HepG2 (cell line): ENCODE results near the gene SCARB2. TPM values are rescaled to one million over a fixed set of nuclear protein-coding genes. Genes with fewer than 3 reads are reported as not detected.
A peak's percentile ranks its signal among the peaks of the same experiment; 100 is the strongest.

Experiments used
- ATAC-seq: fragments of 200-7000 bp; cut with Tn5 transposase; 3 replicates; pipeline ENCODE4 v1.9.1; 2020; ENCODE audit warnings: mild to moderate bottlenecking, moderate library complexity
- BruUV-seq: library from RNA; stranded (reverse); fragments of 400-500 nt; replicated peaks from 2 replicates; lab custom pipeline; 2021; lab: Mats Ljungman, UMichigan
- CTCF ChIA-PET: fragments of 300-600 bp; formaldehyde crosslinking; extraction: SDS; loops from one replicate; lab custom pipeline; 2021; ENCODE audit warnings: low total read pairs, inconsistent platforms, low intra/inter-chr PET ratio; lab: Yijun Ruan, JAX
- POLR2A ChIA-PET: fragments of 350-600 bp; sonication (Branson Sonifier 250); formaldehyde crosslinking; loops from one replicate; lab custom pipeline; 2020; ENCODE audit warnings: antibody characterized with exemption, inconsistent platforms; lab: Yijun Ruan, JAX
- DNase-seq: peaks from one replicate; pipeline ENCODE4 v3.0.0-alpha.2; 2015; ENCODE audit warnings: low spot score
- FAIRE-seq: peaks from 3 replicates; lab custom pipeline; 2011; peaks lifted over from hg19 to GRCh38; lab: Jason Lieb, UNC
- H2AFZ ChIP-seq: one replicate; pipeline ENCODE4 v1.6.1; 2011; ENCODE audit warnings: low read length, inconsistent platforms
- H3K27ac ChIP-seq: fragments of 300-600 bp; 3 replicates; pipeline ENCODE4 v1.8.0; 2011; ENCODE audit warnings: mixed run types, mild to moderate bottlenecking, mixed read lengths, low read length, inconsistent platforms; ENCODE audit not compliant: insufficient read depth; ENCODE audit errors: extremely low read length
- H3K27me3 ChIP-seq, 2 experiments: fragments of 200-600 bp in 1 of 2; 2 replicates in 1 of 2; 3 replicates in 1 of 2; pipeline versions ENCODE4 v1.6.0 to v1.8.0; 2011; ENCODE audit warnings: low read length in 2 of 2, mild to moderate bottlenecking in 2 of 2, moderate library complexity in 2 of 2, inconsistent platforms in 1 of 2; ENCODE audit not compliant: insufficient read depth in 2 of 2, control insufficient read depth in 1 of 2
- H3K36me3 ChIP-seq, 2 experiments: fragments of 200-600 bp in 1 of 2; replicated peaks in 1 of 2; 2 replicates in 1 of 2; 3 replicates in 1 of 2; pipeline versions ENCODE4 v1.5.1 to v1.8.0; 2011; ENCODE audit warnings: low read length in 2 of 2, inconsistent platforms in 1 of 2; ENCODE audit not compliant: insufficient read depth in 2 of 2, control insufficient read depth in 1 of 2
- H3K4me1 ChIP-seq: 2 replicates; pipeline ENCODE4 v1.5.1; 2012; ENCODE audit warnings: low read length, inconsistent platforms; ENCODE audit not compliant: insufficient read depth
- H3K4me2 ChIP-seq: 2 replicates; pipeline ENCODE4 v1.6.0; 2011; ENCODE audit warnings: low read depth, low read length, inconsistent platforms
- H3K4me3 ChIP-seq, 3 experiments: fragments of 200-600 bp in 1 of 3; sonication (generic), shearing (Covaris generic) in 1 of 3; replicated peaks in 1 of 3; 2 replicates each; pipeline ENCODE4 v1.5.1; 2011 to 2016; ENCODE audit warnings: low read length in 3 of 3, inconsistent platforms in 2 of 3, low read depth in 2 of 3, mild to moderate bottlenecking in 2 of 3, control low read depth in 1 of 3, mixed read lengths in 1 of 3; ENCODE audit not compliant: insufficient read depth in 1 of 3
- H3K79me2 ChIP-seq: one replicate; pipeline ENCODE4 v1.6.1; 2011; ENCODE audit warnings: low read length, inconsistent platforms; ENCODE audit not compliant: insufficient read depth
- H3K9ac ChIP-seq: 2 replicates; pipeline ENCODE4 v1.6.0; 2011; ENCODE audit warnings: mild to moderate bottlenecking, low read depth, low read length, inconsistent platforms; ENCODE audit not compliant: insufficient read depth
- H3K9me3 ChIP-seq: 2 replicates; pipeline ENCODE4 v1.5.1; 2012; ENCODE audit warnings: mild to moderate bottlenecking, low read length
- H4K20me1 ChIP-seq: 2 replicates; pipeline ENCODE4 v1.6.0; 2011; ENCODE audit warnings: inconsistent platforms, mild to moderate bottlenecking, low read length, moderate library complexity; ENCODE audit not compliant: insufficient read depth
- ARID5B ChIP-seq: IDR thresholded peaks from 2 replicates; pipeline ENCODE4 v1.4.0; 2020; ENCODE audit warnings: mild to moderate bottlenecking, missing genetic modification reagents
- ATF7-NPFF ChIP-seq: sonication (generic); formaldehyde crosslinking; IDR thresholded peaks from 2 replicates; pipeline ENCODE4 v1.8.1; 2023; ENCODE audit warnings: mild to moderate bottlenecking, low read depth, missing genetic modification reagents, moderate library complexity
- FOXA1 ChIP-seq, 2 experiments: fragments of 450-650 bp in 1 of 2; sonication (generic) in 1 of 2; formaldehyde crosslinking in 1 of 2; IDR thresholded peaks; 2 replicates each; pipeline versions ENCODE4 v1.4.0 to v1.6.1; 2016 to 2020; ENCODE audit warnings: missing genetic modification reagents in 1 of 2
- KAT7 ChIP-seq: IDR thresholded peaks from 2 replicates; pipeline ENCODE4 v1.6.1; 2018; ENCODE audit warnings: borderline replicate concordance, missing compliant biosample characterization
- MEIS1 ChIP-seq: sonication (generic); formaldehyde crosslinking; IDR thresholded peaks from 2 replicates; pipeline ENCODE4 v1.9.0; 2021; ENCODE audit warnings: mild to moderate bottlenecking, missing genetic modification reagents, moderate library complexity, borderline replicate concordance
- ZFAT ChIP-seq: sonication (generic); formaldehyde crosslinking; conservative IDR thresholded peaks from 2 replicates; pipeline ENCODE4 v1.8.1; 2023; ENCODE audit warnings: missing genetic modification reagents, inconsistent platforms
- ZFP37 ChIP-seq: sonication (generic); formaldehyde crosslinking; IDR thresholded peaks from 2 replicates; pipeline ENCODE4 v1.4.0; 2020; ENCODE audit warnings: missing genetic modification reagents, borderline replicate concordance
- ZFP62 ChIP-seq: sonication (generic); formaldehyde crosslinking; IDR thresholded peaks from 2 replicates; pipeline ENCODE4 v1.4.0; 2020; ENCODE audit warnings: missing genetic modification reagents
- ZKSCAN8 ChIP-seq: IDR thresholded peaks from 2 replicates; pipeline ENCODE4 v1.6.1; 2016; ENCODE audit warnings: borderline replicate concordance, missing genetic modification reagents, missing compliant biosample characterization
- ZNF230 ChIP-seq: sonication (generic); formaldehyde crosslinking; IDR thresholded peaks from 2 replicates; pipeline ENCODE4 v1.4.0; 2020; ENCODE audit warnings: mild to moderate bottlenecking, missing genetic modification reagents
- ZNF317 ChIP-seq: sonication (generic); formaldehyde crosslinking; IDR thresholded peaks from 2 replicates; pipeline ENCODE4 v1.5.0; 2020; ENCODE audit warnings: mild to moderate bottlenecking, missing genetic modification reagents
- ZNF333 ChIP-seq: sonication (generic); formaldehyde crosslinking; IDR thresholded peaks from 2 replicates; pipeline ENCODE4 v1.4.0; 2020; ENCODE audit warnings: mild to moderate bottlenecking, missing genetic modification reagents, borderline replicate concordance
- ZNF34 ChIP-seq: sonication (generic); formaldehyde crosslinking; IDR thresholded peaks from 2 replicates; pipeline ENCODE4 v1.4.0; 2020; ENCODE audit warnings: mild to moderate bottlenecking, missing genetic modification reagents, borderline replicate concordance
- ZNF614 ChIP-seq: IDR thresholded peaks from 2 replicates; pipeline ENCODE4 v1.6.1; 2018; ENCODE audit warnings: missing biosample characterization, missing genetic modification reagents, inconsistent platforms, borderline replicate concordance
- ZNF83 ChIP-seq: sonication (generic); formaldehyde crosslinking; IDR thresholded peaks from 2 replicates; pipeline ENCODE4 v1.4.0; 2020; ENCODE audit warnings: missing genetic modification reagents, mild to moderate bottlenecking, borderline replicate concordance
- WGBS: methylation state at CpG from one replicate; pipeline ENCODE4 v1.1.6; 2017; ENCODE audit warnings: low lambda C conversion rate; 5-methylcytosine and 5-hydroxymethylcytosine counted together
- in situ Hi-C: cut with HindIII; loops from 2 replicates; pipeline ENCODE4 v1.10.0; 2017; ENCODE audit warnings: low pct_unique_long_range_greater_than_20kb; ENCODE audit not compliant: extremely low pct_ligation_motif_present
- intact Hi-C: fragments of 100-400 bp; cut with micrococcal nuclease; formaldehyde crosslinking; loops from one replicate; pipeline ENCODE4 v1.10.0; 2022; ENCODE audit not compliant: unreplicated experiment
- polyA plus RNA-seq, 8 experiments: library from polyadenylated mRNA; depleted of rRNA in 3 of 8; stranded (reverse) in 7 of 8; unstranded in 1 of 8; fragments of >200 nt; fragmentation: Illumina TruSeq in 4 of 8; extraction: Trizol in 4 of 8; gene quantifications; 2 replicates each; pipeline versions ENCODE4 v1.2.1 to v1.2.3, GENCODE V29; 2011 to 2016; ENCODE audit warnings: low read depth in 4 of 8, missing spikeins in 1 of 8, mixed read lengths in 1 of 8; ENCODE audit not compliant: insufficient read depth in 1 of 8
- total RNA-seq, 5 experiments: library from RNA; depleted of rRNA; stranded (reverse); fragments of >200 nt; fragmentation: Illumina TruSeq; extraction: Trizol; gene quantifications; 2 replicates each; pipeline ENCODE4 v1.2.3, GENCODE V29; 2016; ENCODE audit warnings: low read depth in 1 of 5

SCARB2 gene
- total and polyA plus RNA-seq, 2 of the 13 experiments (the other 11 are each of a cell fraction or from before 2014, with no cell fraction given), result 40.6 to 43.4 TPM

GRCh38 chr4:76252271-76252653, 38.6 kb upstream of the SCARB2 start:
- H3K27me3 ChIP-seq, result no peaks in the 10 kb centered on the region; a peak in 1 of 5 replicates
- no peaks in the 10 kb centered on the region for H3K36me3 ChIP-seq
- ATAC-seq, result no peak
- DNase-seq, result no peak
- 0 out of 6 replicates have a peak overlapping the region, but pooled peaks of 1 of the 3 experiments have one; percentile 69 for H3K4me3 ChIP-seq
- H4K20me1 ChIP-seq, result no peaks in the 10 kb centered on the region
- ChIA-PET CTCF (interaction anchor here (3.0 kb wide), 1 partner anchor 125 kb away, joined by 28 read pairs; no protein-coding TSS in a partner anchor), POLR2A (no interaction called here)
- H3K9me3 ChIP-seq, result no peaks in the 10 kb centered on the region
- H2AFZ ChIP-seq, result no peak overlapping the region
- no peak overlapping the region for H3K4me2 ChIP-seq
- intact Hi-C loops (loop anchor here (2.0 kb wide), 1 partner anchor 49 kb away; no protein-coding TSS in a partner anchor), in situ Hi-C loops (loop anchor here (10.0 kb wide), 1 partner anchor 123 kb away; no protein-coding TSS in a partner anchor)
- H3K9ac ChIP-seq, result no peak overlapping the region
- no TSS peak for BruUV-seq
- no peak for FAIRE-seq
- H3K4me1 ChIP-seq, result peaks cover 19% of the 10 kb centered on the region
- H3K79me2 ChIP-seq, result no peaks in the 10 kb centered on the region
- TF ChIP-seq MEIS1 (CRISPR knock-in tag) (no peak), ZNF317 (CRISPR knock-in tag) (no peak), ZFP62 (CRISPR knock-in tag) (no peak), KAT7 (no peak), ZNF83 (CRISPR knock-in tag) (no peak), ZNF230 (CRISPR knock-in tag) (no peak), ATF7-NPFF (CRISPR knock-in tag) (no peak), ZFP37 (CRISPR knock-in tag) (no peak), ZNF614 (CRISPR knock-in tag) (no peak), ZFAT (CRISPR knock-in tag) (no peak), ARID5B (CRISPR knock-in tag) (no peak), FOXA1 (IDR thresholded peaks at IDR 0.05) (no peak), FOXA1 (CRISPR knock-in tag; IDR thresholded peaks at IDR 0.05) (no peak), ZNF333 (CRISPR knock-in tag) (no peak), ZNF34 (no peak), ZKSCAN8 (no peak)
- 68% methylated on average over 7 of the region's 8 CpGs for WGBS
- no peak overlapping the region for H3K27ac ChIP-seq
